Psoas muscle (tissue), 8 donors: ENCODE results near the gene RXFP4. TPM values are rescaled to one million over a fixed set of nuclear protein-coding genes. Genes with fewer than 3 reads are reported as not detected.

Experiments
- ATAC-seq, 4 donors: fragments of 200-7000 bp; cut with Tn5 transposase; one replicate each; pipeline ENCODE4 v1.9.1; 2020; ENCODE audit warnings: moderate library complexity in 3 of 4, mild to moderate bottlenecking in 2 of 4
- DNase-seq, 2 donors: peaks; one replicate each; pipeline ENCODE4 v3.0.0-alpha.2; 2020
- H3K27ac ChIP-seq: fragments of 200-600 bp; one replicate; pipeline ENCODE4 v1.8.0; 2022
- H3K27me3 ChIP-seq, 3 donors: fragments of 200-600 bp in 1 of 3; one replicate each; pipeline versions ENCODE4 v1.6.1 to v1.8.0; 2013 to 2022; ENCODE audit warnings: low read length in 2 of 3, mild to moderate bottlenecking in 2 of 3, moderate library complexity in 1 of 3; ENCODE audit not compliant: insufficient read depth in 3 of 3
- H3K36me3 ChIP-seq, 2 donors: fragments of 200-600 bp in 1 of 2; one replicate each; pipeline versions ENCODE4 v1.6.1 to v1.8.0; 2013 to 2022; ENCODE audit warnings: low read depth in 1 of 2, mild to moderate bottlenecking in 1 of 2, moderate library complexity in 1 of 2; ENCODE audit not compliant: insufficient read depth in 1 of 2
- H3K4me1 ChIP-seq: fragments of 200-600 bp; one replicate; pipeline ENCODE4 v1.8.0; 2022
- H3K4me3 ChIP-seq: fragments of 200-600 bp; one replicate; pipeline ENCODE4 v1.8.0; 2022; ENCODE audit warnings: mild to moderate bottlenecking
- H3K9me3 ChIP-seq: fragments of 200-600 bp; one replicate; pipeline ENCODE4 v1.8.0; 2022
- CTCF ChIP-seq: fragments of 200-600 bp; IDR thresholded peaks from one replicate; pipeline ENCODE4 v1.8.0; 2022; ENCODE audit warnings: antibody characterized with exemption
- WGBS, 3 donors: extraction: QIAGEN DNeasy Blood & Tissue Kit; methylation state at CpG; one replicate each; pipeline versions ENCODE4 v1.1.6 to v1.1.7; 2013; 5-methylcytosine and 5-hydroxymethylcytosine counted together
- intact Hi-C, 2 donors: fragments of 100-400 bp; cut with DNase I; formaldehyde crosslinking; loops; one replicate each; pipeline versions ENCODE4 v1.11.0 to v1.14.2; 2022
- polyA plus RNA-seq, 3 donors: library from polyadenylated mRNA; stranded (reverse); fragments of 200-250 nt; gene quantifications; one replicate each; pipeline ENCODE4 v1.2.3, GENCODE V29; 2013
- total RNA-seq, 4 donors: library from RNA; stranded (reverse); fragmentation: NEBNext Ultra II Directional in 2 of 4; extraction: Animal tissue kit (Norgen Biotek cat#: 25700) in 2 of 4; gene quantifications; one replicate each; pipeline versions ENCODE4 v1.2.1 to v1.2.4, GENCODE V29; 2021 to 2023
- donor health status: healthy with polysubstance abuse.
- donor health status: DM: no; HTN: no; CAD: no; lungs with moderate emphysema.
- donor health status: Bipolar disorder and iron deficiency.
- donor health status: healthy.
- donor health status: DM: yes; HTN: yes; CAD: no.
- donor health status: DM: no; HTN: no; CAD: no.
- donor health status: DM: no; HTN: no; CAD: no.
- donor health status: DM: yes; HTN: yes; CAD: no.

The RXFP4 gene
- total and polyA plus RNA-seq, 7 donors, result not detected

- no peaks in the 10 kb centered on the region for H3K36me3 ChIP-seq
- DNase-seq (peak; percentile 51 to 70), ATAC-seq (peak; percentile 48 to 69 (median 54))
- intact Hi-C loops, result loop anchor here in 1 of 2 donors (2.0 kb wide), 1 partner anchor 15 kb away; no protein-coding TSS in a partner anchor
- peaks cover 68% of the 10 kb centered on the region for H3K4me1 ChIP-seq
- TF ChIP-seq CTCF, result no peak
- peak overlapping the region; percentile 88 for H3K4me3 ChIP-seq
- H3K27me3 ChIP-seq, result no peaks in the 10 kb centered on the region
- 2 to 8% (median 3%) methylated on average over 13 to 52 of the region's 52 CpGs for WGBS, 3 donors
- peak overlapping the region; percentile 89 for H3K27ac ChIP-seq
- no peaks in the 10 kb centered on the region for H3K9me3 ChIP-seq
These were observed 36.4 kb downstream of the RXFP4 start for GRCh38 chr1:155977690-155978324.

DNA sequence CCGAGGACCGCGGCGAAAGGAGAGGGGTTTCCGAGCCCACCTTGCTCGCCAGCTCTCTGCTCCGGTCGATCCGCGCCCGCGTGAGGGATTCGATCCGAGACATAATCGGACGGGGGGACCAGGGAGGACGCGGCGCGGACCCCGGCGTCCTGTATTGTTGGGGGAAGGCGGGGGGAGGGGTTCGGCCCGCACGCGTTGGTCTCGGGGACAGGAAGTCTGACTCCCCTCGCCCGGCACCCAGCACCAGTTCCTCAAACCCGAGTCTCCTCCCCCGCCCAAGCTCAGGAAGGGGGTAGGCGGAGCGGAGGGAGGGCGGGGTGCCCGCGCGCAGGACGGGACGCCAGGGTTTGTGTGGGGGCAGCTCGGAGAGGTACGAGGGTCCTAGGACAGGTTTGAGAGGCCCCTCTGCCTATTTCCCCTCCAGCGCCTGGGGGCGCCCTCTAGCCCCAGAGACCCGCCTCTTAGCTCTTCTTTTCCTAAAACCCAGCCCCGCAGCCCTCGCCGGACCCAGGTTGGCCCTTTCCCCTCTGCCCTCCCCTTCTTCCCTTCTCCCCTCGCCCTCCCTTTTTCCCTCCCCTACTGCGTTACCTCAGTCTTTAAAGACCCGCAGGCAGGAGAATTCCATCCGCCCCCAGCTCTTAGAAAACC, 37.0 kb downstream of the RXFP4 start, which contains the start of gene ARHGEF2:
Gene ARHGEF2 (minus strand): TSS at position 223 of the 648 bp plus-strand sequence. CDS start 120 bp downstream, at position 103.
- Histone ChIP-seq H3K4me1 (peaks cover 64% of the 10 kb centered on the region), H3K36me3 (no peaks in the 10 kb centered on the region), H3K4me3 (peak within 1 kb of the TSS; percentile 88), H3K9me3 (no peaks in the 10 kb centered on the region), H3K27ac (peak within 1 kb of the TSS; percentile 89), H3K27me3 (no peaks in the 10 kb centered on the region)
- intact Hi-C loops, result no loop called here
- WGBS, 3 donors, result 0 to 1% (median 1%) methylated on average over 39 to 52 of the region's 52 CpGs
- DNase-seq (peak; percentile 85 to 87), ATAC-seq (peak; percentile 64 to 70 (median 66))
- TF ChIP-seq CTCF, result no peak

DNA sequence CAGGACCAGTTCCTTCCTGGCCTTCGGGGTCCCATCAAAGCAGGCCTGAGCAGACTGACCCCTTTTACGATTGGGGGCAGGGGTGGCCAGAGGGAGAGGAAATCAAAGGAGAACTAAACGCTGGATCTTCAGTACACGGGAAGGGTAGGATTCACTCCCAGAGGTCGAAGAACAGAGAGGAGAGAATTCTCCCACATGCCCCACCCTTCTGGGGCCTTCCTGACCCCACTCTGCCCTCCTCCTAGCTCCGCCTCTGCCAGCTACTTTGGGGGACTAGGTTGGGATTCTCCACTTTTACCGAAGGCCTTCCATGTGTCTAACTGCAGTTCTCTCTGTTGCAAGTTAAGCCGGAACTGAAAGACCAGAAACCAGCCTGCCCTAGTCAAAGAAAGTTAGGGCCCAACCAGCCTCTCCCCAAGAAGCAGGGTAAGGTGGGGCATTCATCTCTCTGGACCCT, 37.6 kb downstream of the RXFP4 start:
- TF ChIP-seq CTCF, result no peak
- no peaks in the 10 kb centered on the region for H3K36me3 ChIP-seq
- peak overlapping the region; percentile 89 for H3K27ac ChIP-seq
- WGBS, 3 donors, result 2 to 8% (median 3%) methylated on average over 7 to 8 of the region's 8 CpGs
- ATAC-seq (peak in 3 of 4 donors; percentile 37 to 52 (median 39)), DNase-seq (no peak)
- H3K9me3 ChIP-seq, result no peaks in the 10 kb centered on the region
- peak overlapping the region; percentile 88 for H3K4me3 ChIP-seq
- no peaks in the 10 kb centered on the region for H3K27me3 ChIP-seq
- H3K4me1 ChIP-seq, result peaks cover 64% of the 10 kb centered on the region
- intact Hi-C loops, result no loop called here

- no peaks in the 10 kb centered on the region for H3K9me3 ChIP-seq
- peak overlapping the region; percentile 88 for H3K4me3 ChIP-seq
- intact Hi-C loops, result no loop called here
- DNase-seq (no peak), ATAC-seq (peak; percentile 61 to 85 (median 80))
- no peak for TF ChIP-seq CTCF
- no peaks in the 10 kb centered on the region for H3K27me3 ChIP-seq
- peak overlapping the region; percentile 89 for H3K27ac ChIP-seq
- WGBS, 3 donors, result 2 to 5% (median 3%) methylated on average over 4 of the region's 4 CpGs
- no peaks in the 10 kb centered on the region for H3K36me3 ChIP-seq
- peaks cover 59% of the 10 kb centered on the region for H3K4me1 ChIP-seq
These were observed 38.3 kb downstream of the RXFP4 start for GRCh38 chr1:155979597-155980343.
